WI38 (cell line): ENCODE measurements around the gene STARD6.

Experiments
- H3K4me3 ChIP-seq: 2 replicates; pipeline ENCODE4 v1.5.1; 2011; ENCODE audit warnings: low read depth, mild to moderate bottlenecking, control low read depth, low read length
- CTCF ChIP-seq: IDR thresholded peaks from 2 replicates; pipeline ENCODE4 v1.5.1; 2012; ENCODE audit warnings: low read depth, mild to moderate bottlenecking, control low read depth, low read length

The STARD6 gene

GRCh38 chr18:54357660-54358494, at the start of gene STARD6, which contains the start of gene C18orf54:
TSS of gene STARD6 (minus strand) at chr18:54357858. CDS start at chr18:54354573, 3,285 bp downstream.
TSS of gene C18orf54 (plus strand) at chr18:54357906. CDS start at chr18:54360573, 2,667 bp downstream.
- peak; percentile 44 for TF ChIP-seq CTCF
- H3K4me3 ChIP-seq, result peak within 1 kb of the TSS; percentile 85

GRCh38 chr18:54405290-54405689, 47.6 kb upstream of the STARD6 start:
- no peak for TF ChIP-seq CTCF
- no peak overlapping the region for H3K4me3 ChIP-seq

GRCh38 chr18:54396760-54397159, 39.1 kb upstream of the STARD6 start:
- H3K4me3 ChIP-seq, result no peak overlapping the region
- TF ChIP-seq CTCF, result no peak

- no peak overlapping the region for H3K4me3 ChIP-seq
- no peak for TF ChIP-seq CTCF
Measured at GRCh38 chr18:54393648-54394294, 36.1 kb upstream of the STARD6 start.

- H3K4me3 ChIP-seq, result no peak overlapping the region
- TF ChIP-seq CTCF, result peak; percentile 52; the same call in 1 of the 2 replicates
Measured at GRCh38 chr18:54392543-54393023, 34.9 kb upstream of the STARD6 start.

GRCh38 chr18:54390838-54391237, 33.2 kb upstream of the STARD6 start:
- TF ChIP-seq CTCF, result no peak

GRCh38 chr18:54389143-54389505, 31.5 kb upstream of the STARD6 start:
- no peak for TF ChIP-seq CTCF
- H3K4me3 ChIP-seq, result no peak overlapping the region

More at GRCh38 chr18:54390838-54391237, 33.2 kb upstream of the STARD6 start:
- H3K4me3 ChIP-seq, result no peak overlapping the region
